Karpas-422 (cell line): Measurements from ENCODE around the gene BCKDK. TPM values are rescaled to one million over a fixed set of nuclear protein-coding genes. Genes with fewer than 3 reads are reported as not detected.

Experiments used
- DNase-seq: peaks from one replicate; pipeline ENCODE4 v3.0.0-alpha.2; 2015
- H2AFZ ChIP-seq: fragments of 200-600 bp; sonication (generic); 2 replicates; pipeline ENCODE4 v1.6.1; 2014; ENCODE audit warnings: antibody characterized with exemption, low read length, mixed read lengths
- H3K27ac ChIP-seq: fragments of 200-600 bp; sonication (generic); 2 replicates; pipeline ENCODE4 v1.5.1; 2014; ENCODE audit warnings: mild to moderate bottlenecking, low read length, moderate library complexity
- H3K27me3 ChIP-seq: fragments of 200-600 bp; sonication (generic); 2 replicates; pipeline ENCODE4 v1.6.1; 2014; ENCODE audit warnings: low read length, mixed read lengths
- H3K36me3 ChIP-seq: fragments of 200-600 bp; sonication (generic); 2 replicates; pipeline ENCODE4 v1.6.1; 2014; ENCODE audit warnings: low read length, mixed read lengths; ENCODE audit not compliant: insufficient read depth
- H3K4me1 ChIP-seq: fragments of 200-600 bp; sonication (generic); 2 replicates; pipeline ENCODE4 v1.6.1; 2014; ENCODE audit warnings: mild to moderate bottlenecking, low read length, mixed read lengths
- H3K4me2 ChIP-seq: fragments of 200-600 bp; sonication (generic); 2 replicates; pipeline ENCODE4 v1.6.1; 2014; ENCODE audit warnings: low read length, low read depth, mild to moderate bottlenecking; ENCODE audit not compliant: poor library complexity, severe bottlenecking
- H3K4me3 ChIP-seq: fragments of 200-600 bp; sonication (generic); 2 replicates; pipeline ENCODE4 v1.5.1; 2014; ENCODE audit warnings: mild to moderate bottlenecking, antibody characterized with exemption, low read length, mixed read lengths
- H3K79me2 ChIP-seq: fragments of 200-600 bp; sonication (generic); 2 replicates; pipeline ENCODE4 v1.6.1; 2014; ENCODE audit warnings: mild to moderate bottlenecking, low read length, mixed read lengths
- H3K9ac ChIP-seq: fragments of 200-600 bp; sonication (generic); 2 replicates; pipeline ENCODE4 v1.6.0; 2014; ENCODE audit warnings: low read length
- H3K9me2 ChIP-seq: fragments of 200-600 bp; sonication (generic), shearing (Covaris generic); replicated peaks from 2 replicates; pipeline ENCODE4 v1.6.0; 2014; ENCODE audit warnings: mild to moderate bottlenecking, low read length, moderate library complexity; ENCODE audit not compliant: insufficient read depth
- H3K9me3 ChIP-seq: fragments of 300-700, 200-600 bp; sonication (generic); 2 replicates; pipeline ENCODE4 v1.6.1; 2014; ENCODE audit warnings: low read length, mixed read lengths
- H4K20me1 ChIP-seq: fragments of 200-600 bp; sonication (generic); 2 replicates; pipeline ENCODE4 v1.6.1; 2014; ENCODE audit warnings: mild to moderate bottlenecking, antibody characterized with exemption, low read length, low read depth; ENCODE audit not compliant: insufficient read depth
- total RNA-seq: library from RNA; depleted of rRNA; stranded (reverse); fragments of >200 nt; shearing (Covaris generic); gene quantifications from 2 replicates; pipeline ENCODE4 v1.2.3, GENCODE V29; 2014; ENCODE audit warnings: low replicate concordance

Gene BCKDK
- total RNA-seq, 1 experiment from 2014 or later: 28.4 TPM

DNA sequence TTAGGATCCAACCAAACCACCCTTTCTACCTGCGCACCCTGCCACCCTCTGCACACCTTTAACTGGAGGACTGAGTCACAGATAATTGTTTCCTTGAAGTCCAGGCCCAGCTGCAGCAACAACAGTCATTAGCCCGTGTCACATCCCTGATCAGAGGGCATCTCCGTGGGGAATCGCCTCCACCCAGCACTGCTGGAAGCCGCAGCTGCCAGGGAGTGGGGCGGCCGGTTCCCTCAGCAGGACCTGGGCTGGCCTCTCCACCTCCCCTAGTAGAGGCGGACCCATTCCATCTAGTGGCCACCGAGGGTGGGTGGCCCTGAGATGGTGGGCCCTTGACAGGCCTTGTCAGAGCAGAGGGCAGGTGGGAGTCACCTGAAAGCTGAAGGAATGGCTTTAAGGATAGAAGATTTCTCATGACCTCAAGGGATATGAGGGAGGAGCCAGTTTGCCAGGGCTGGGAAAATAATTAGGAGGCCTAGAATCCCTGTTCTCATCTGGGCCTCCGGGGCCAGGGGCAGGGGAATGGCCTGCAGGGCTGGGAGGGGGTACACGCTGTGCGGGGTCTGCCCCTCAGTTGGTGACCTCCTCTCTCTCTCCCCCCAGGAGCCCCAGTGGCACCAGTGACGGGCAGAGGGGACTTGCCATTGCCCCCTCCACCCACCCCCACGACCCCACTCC is 25.7 kb upstream of the BCKDK start:
- no peaks in the 10 kb centered on the region for H3K27me3 ChIP-seq
- no peaks in the 10 kb centered on the region for H3K9me3 ChIP-seq
- peaks cover 12% of the 10 kb centered on the region for H3K4me1 ChIP-seq
- H3K4me3 ChIP-seq: no peak overlapping the region
- peak; percentile 29 for DNase-seq
- no peak overlapping the region for H2AFZ ChIP-seq
- H3K79me2 ChIP-seq: peaks cover 8% of the 10 kb centered on the region; the same call in 1 of the 2 replicates
- no peak overlapping the region for H3K4me2 ChIP-seq
- no peaks in the 10 kb centered on the region for H3K9me2 ChIP-seq
- H4K20me1 ChIP-seq: no peaks in the 10 kb centered on the region; the same call in 1 of the 2 replicates
- no peaks in the 10 kb centered on the region for H3K36me3 ChIP-seq
- H3K9ac ChIP-seq: no peak overlapping the region
- no peak overlapping the region for H3K27ac ChIP-seq

DNA sequence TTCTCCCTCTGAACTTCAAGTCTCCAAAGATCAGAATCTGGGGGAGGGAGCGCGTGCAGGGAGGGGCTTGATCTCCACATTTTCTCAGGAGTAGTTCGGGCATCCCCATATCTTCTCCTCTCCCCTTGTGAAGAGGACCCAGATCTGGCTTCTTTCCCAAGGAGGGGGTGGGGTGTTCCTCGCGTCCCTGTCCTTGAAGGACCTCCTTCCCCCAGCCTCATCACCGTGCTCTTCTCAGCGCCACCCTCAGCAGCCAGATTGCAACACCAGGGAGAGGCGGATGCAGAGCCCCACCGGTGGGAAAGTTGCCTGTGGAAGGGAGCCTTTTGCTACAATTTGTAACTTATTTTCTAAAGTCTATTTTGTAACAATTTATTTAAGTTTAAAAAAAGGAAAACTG is 25.1 kb upstream of the BCKDK start:
- Histone ChIP-seq H2AFZ (no peak overlapping the region), H3K4me2 (no peak overlapping the region), H3K9me2 (no peaks in the 10 kb centered on the region), H3K36me3 (no peaks in the 10 kb centered on the region), H3K27me3 (no peaks in the 10 kb centered on the region), H3K4me1 (peaks cover 12% of the 10 kb centered on the region), H4K20me1 (no peaks in the 10 kb centered on the region; the same call in 1 of the 2 replicates), H3K9ac (no peak overlapping the region), H3K9me3 (no peaks in the 10 kb centered on the region), H3K27ac (no peak overlapping the region), H3K4me3 (no peak overlapping the region), H3K79me2 (0 out of 2 replicates have a peak, but pooled peaks cover 3% of the 10 kb centered on the region)
- peak; percentile 39 for DNase-seq

DNA sequence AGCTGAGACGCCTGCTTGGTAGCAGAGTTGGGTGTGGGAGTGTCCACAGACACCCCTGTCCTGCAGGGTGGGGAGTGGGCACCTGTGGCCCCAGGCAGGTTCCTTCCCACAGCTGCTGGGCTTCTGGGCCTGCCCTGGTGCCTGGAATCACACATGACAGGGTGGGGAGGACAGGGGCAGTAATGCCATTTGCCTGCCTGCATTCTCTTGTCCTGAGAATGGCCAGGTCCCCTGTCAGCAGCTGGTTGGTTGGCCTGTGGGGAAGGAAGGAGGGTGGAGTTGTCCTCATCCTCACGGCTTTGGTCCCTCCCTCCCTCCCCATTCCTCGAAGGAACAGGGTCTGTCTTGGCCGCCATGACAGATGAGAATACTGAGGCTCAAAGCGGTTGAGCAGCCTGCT is 24.6 kb upstream of the BCKDK start:
- H3K9ac ChIP-seq: no peak overlapping the region
- peaks cover 12% of the 10 kb centered on the region for H3K4me1 ChIP-seq
- 0 out of 2 replicates have a peak, but pooled peaks cover 2% of the 10 kb centered on the region for H3K79me2 ChIP-seq
- H3K9me2 ChIP-seq: no peaks in the 10 kb centered on the region
- no peaks in the 10 kb centered on the region for H3K27me3 ChIP-seq
- no peaks in the 10 kb centered on the region for H3K36me3 ChIP-seq
- no peak overlapping the region for H2AFZ ChIP-seq
- H3K27ac ChIP-seq: no peak overlapping the region
- no peak overlapping the region for H3K4me3 ChIP-seq
- H3K9me3 ChIP-seq: no peaks in the 10 kb centered on the region
- DNase-seq: no peak
- H4K20me1 ChIP-seq: no peaks in the 10 kb centered on the region; the same call in 1 of the 2 replicates
- H3K4me2 ChIP-seq: no peak overlapping the region

DNA sequence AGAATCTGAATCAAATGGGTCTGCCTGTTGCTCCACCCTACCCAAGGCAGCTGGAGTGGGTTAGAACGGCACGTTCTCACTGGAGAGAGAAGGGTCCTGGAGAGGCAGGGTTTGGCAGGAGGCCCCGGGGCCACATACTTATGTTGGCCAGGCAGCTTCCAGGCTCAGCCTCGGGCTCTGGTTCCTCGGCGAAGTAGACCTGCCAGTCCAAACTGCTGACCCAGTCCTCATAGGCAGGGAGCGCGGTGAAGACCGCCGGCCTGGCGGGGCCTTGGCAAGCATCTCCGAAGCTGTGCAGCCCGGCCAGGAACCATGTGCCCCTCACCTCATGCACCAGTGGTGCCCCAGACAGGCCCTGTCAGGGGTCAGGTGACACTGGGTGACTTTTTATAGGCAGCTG is 24.2 kb upstream of the BCKDK start:
- Histone ChIP-seq H3K9ac (no peak overlapping the region), H3K27ac (no peak overlapping the region), H3K4me1 (peaks cover 12% of the 10 kb centered on the region), H3K36me3 (no peaks in the 10 kb centered on the region), H2AFZ (no peak overlapping the region), H3K4me3 (no peak overlapping the region), H3K9me2 (no peaks in the 10 kb centered on the region), H3K4me2 (no peak overlapping the region), H4K20me1 (no peaks in the 10 kb centered on the region; the same call in 1 of the 2 replicates), H3K9me3 (no peaks in the 10 kb centered on the region), H3K27me3 (no peaks in the 10 kb centered on the region), H3K79me2 (0 out of 2 replicates have a peak, but pooled peaks cover 2% of the 10 kb centered on the region)
- DNase-seq: peak; percentile 36

DNA sequence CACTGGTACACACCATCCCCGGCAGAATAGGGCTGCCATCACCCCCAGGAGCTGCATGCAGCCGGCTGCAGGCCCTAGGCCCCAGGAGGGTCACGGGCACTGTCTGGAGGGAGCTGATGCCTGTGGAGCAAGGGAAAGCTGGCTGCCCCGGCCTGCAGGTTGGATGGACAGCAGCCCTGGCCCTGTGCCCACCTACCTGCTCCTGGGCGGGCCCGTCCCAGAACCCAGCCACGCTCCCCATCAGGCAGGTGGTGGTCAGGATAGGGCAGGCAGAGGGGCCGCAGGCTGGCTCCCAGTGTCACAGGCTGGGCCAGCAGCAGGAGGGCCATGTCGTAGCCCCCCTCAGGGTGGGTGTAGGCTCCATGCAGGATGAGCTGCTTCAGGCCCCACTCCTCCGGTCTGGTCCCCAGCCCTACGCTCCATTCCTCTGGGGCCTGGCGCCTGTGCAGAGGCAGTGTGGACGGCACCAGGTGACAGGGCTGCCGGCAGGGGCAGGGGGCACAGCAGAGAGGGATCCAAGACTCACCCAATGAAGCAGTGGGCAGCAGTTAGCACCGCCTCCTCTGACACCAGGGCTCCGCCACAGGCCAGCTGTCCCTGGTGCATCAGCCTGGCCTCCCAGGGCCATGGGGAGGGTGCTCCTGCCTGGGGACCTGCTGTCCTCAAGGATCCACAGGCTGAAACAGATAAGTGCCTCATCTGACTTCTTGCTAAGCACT is 23.4 kb upstream of the BCKDK start:
- H3K4me3 ChIP-seq: no peak overlapping the region
- no peaks in the 10 kb centered on the region for H3K79me2 ChIP-seq
- H3K4me2 ChIP-seq: no peak overlapping the region
- H3K27ac ChIP-seq: no peak overlapping the region
- no peaks in the 10 kb centered on the region for H3K9me2 ChIP-seq
- H2AFZ ChIP-seq: no peak overlapping the region
- no peaks in the 10 kb centered on the region for H3K9me3 ChIP-seq
- no peaks in the 10 kb centered on the region for H3K27me3 ChIP-seq
- H3K36me3 ChIP-seq: no peaks in the 10 kb centered on the region
- peaks cover 12% of the 10 kb centered on the region for H3K4me1 ChIP-seq
- no peak overlapping the region for H3K9ac ChIP-seq
- peak; percentile 39 for DNase-seq
- no peaks in the 10 kb centered on the region; the same call in 1 of the 2 replicates for H4K20me1 ChIP-seq

DNA sequence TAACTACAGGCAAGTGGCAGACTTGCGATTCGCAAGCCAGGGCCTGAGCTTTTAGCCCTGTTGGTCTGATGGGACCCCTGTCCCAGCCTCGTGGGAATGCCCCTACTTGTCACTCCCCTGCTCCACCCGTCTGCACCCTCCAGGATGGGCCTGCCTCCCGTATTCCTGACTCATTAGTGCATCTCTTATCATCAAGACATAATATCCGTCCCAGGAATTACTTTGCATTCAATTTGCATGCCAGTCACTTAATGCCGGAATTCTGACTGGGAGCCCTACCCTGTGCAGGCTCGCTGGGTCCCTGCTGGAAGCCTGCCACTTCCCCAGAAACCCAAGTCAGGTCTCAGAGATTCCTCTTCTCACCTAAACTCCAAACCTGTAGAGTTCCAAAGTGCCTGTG is 22.8 kb upstream of the BCKDK start:
- Histone ChIP-seq H3K9ac (no peak overlapping the region), H3K9me2 (no peaks in the 10 kb centered on the region), H3K4me1 (peaks cover 12% of the 10 kb centered on the region), H4K20me1 (no peaks in the 10 kb centered on the region; the same call in 1 of the 2 replicates), H3K79me2 (0 out of 2 replicates have a peak, but pooled peaks cover under 1% of the 10 kb centered on the region), H3K4me2 (no peak overlapping the region), H3K27ac (no peak overlapping the region), H2AFZ (no peak overlapping the region), H3K4me3 (no peak overlapping the region), H3K9me3 (no peaks in the 10 kb centered on the region), H3K27me3 (no peaks in the 10 kb centered on the region), H3K36me3 (no peaks in the 10 kb centered on the region)
- no peak for DNase-seq

DNA sequence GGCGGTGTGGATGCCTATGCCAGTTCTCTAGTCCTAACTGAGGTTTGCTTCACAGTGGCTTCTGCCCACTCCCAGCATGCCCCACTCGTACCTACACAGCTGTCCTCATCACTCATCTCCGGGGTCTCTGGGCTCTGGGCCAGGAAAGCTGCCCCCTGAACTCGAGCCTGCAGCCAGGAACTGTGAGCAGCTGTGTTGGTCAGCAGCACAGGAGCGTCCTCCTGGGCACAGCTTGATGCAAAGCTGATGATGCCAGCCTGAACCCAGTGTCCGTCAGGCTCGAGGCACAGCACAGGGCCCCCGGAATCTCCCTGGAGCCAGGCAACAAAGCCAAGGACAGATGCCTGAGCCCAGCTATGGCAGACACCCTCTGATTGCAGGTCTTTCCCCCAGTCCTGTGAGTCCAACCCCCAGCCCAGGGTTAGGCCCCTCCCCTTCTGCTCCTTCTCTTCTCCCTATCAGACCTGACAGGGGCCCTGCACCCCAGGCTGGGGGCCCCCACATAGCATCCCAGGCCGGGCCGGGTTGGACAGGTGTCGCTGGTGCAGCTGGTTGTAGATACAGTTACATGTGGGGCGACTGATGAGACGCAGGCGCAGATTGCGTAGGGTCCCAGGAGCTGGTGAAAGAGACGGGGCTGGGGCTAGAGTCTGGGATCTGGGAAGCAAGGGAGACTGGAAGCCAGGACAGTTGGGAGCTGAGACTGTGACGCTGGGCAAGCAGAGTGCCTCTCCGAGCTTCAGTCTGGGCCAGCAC is 22.1 kb upstream of the BCKDK start:
- peak; percentile 39 for DNase-seq
- Histone ChIP-seq H3K9ac (no peak overlapping the region), H4K20me1 (no peaks in the 10 kb centered on the region; the same call in 1 of the 2 replicates), H3K9me3 (no peaks in the 10 kb centered on the region), H2AFZ (no peak overlapping the region), H3K9me2 (no peaks in the 10 kb centered on the region), H3K4me1 (peaks cover 12% of the 10 kb centered on the region), H3K36me3 (no peaks in the 10 kb centered on the region), H3K27ac (no peak overlapping the region), H3K27me3 (no peaks in the 10 kb centered on the region), H3K79me2 (0 out of 2 replicates have a peak, but pooled peaks cover 3% of the 10 kb centered on the region), H3K4me3 (no peak overlapping the region), H3K4me2 (no peak overlapping the region)

DNA sequence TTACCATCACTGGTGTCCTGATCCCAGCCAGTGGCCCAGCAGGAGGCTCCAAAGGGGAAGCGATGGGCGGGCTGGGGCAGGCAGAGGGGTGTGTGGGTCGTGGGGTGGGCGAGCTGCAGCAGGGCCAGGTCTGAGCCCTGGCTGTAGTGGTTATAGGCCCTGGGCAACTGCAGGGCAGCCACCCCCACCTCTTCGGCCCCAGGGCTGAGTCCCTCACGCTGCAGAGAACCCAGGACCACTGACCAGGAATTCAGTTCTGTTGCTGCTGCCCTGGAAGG is 21.6 kb upstream of the BCKDK start:
- H3K9me3 ChIP-seq: no peaks in the 10 kb centered on the region
- no peaks in the 10 kb centered on the region for H3K9me2 ChIP-seq
- peaks cover 6% of the 10 kb centered on the region; the same call in 1 of the 2 replicates for H3K79me2 ChIP-seq
- no peak overlapping the region for H3K4me3 ChIP-seq
- H3K4me1 ChIP-seq: peaks cover 12% of the 10 kb centered on the region
- no peaks in the 10 kb centered on the region for H3K27me3 ChIP-seq
- no peak overlapping the region for H3K4me2 ChIP-seq
- H2AFZ ChIP-seq: no peak overlapping the region
- no peaks in the 10 kb centered on the region; the same call in 1 of the 2 replicates for H4K20me1 ChIP-seq
- H3K27ac ChIP-seq: no peak overlapping the region
- no peaks in the 10 kb centered on the region for H3K36me3 ChIP-seq
- H3K9ac ChIP-seq: no peak overlapping the region
- DNase-seq: no peak
